SK-N-SH treated with all-trans-retinoic acid at 6 μM for 48 hours (cell line): ENCODE data around the gene GRM7.

Source experiments
- ATAC-seq: fragments of 200-7000 bp; cut with Tn5 transposase; 3 replicates; pipeline ENCODE4 v1.9.1; 2020; ENCODE audit warnings: mild to moderate bottlenecking, moderate library complexity
- BACH2 ChIP-seq: fragments of 250-450 bp; sonication (Bioruptor Pico); IDR thresholded peaks from 2 replicates; pipeline ENCODE4 v1.9.0; 2021; ENCODE audit warnings: mild to moderate bottlenecking, borderline replicate concordance
- ESRRG ChIP-seq: fragments of 250-450 bp; sonication (Bioruptor Pico); IDR thresholded peaks from 2 replicates; pipeline ENCODE4 v1.6.1; 2021; ENCODE audit warnings: mild to moderate bottlenecking
- GLIS3 ChIP-seq: fragments of 250-450 bp; sonication (Bioruptor Pico); IDR thresholded peaks from 2 replicates; pipeline ENCODE4 v1.5.0; 2020; ENCODE audit warnings: mild to moderate bottlenecking, moderate library complexity
- ISL1 ChIP-seq: fragments of 250-450 bp; sonication (Bioruptor Pico); IDR thresholded peaks from 2 replicates; pipeline ENCODE4 v2.1.2; 2022; ENCODE audit warnings: mild to moderate bottlenecking, moderate library complexity
- OSR1 ChIP-seq: fragments of 250-450 bp; sonication (Bioruptor Pico); IDR thresholded peaks from 2 replicates; pipeline ENCODE4 v1.8.0; 2022; ENCODE audit warnings: moderate library complexity, mild to moderate bottlenecking, inconsistent platforms
- PPARA ChIP-seq: fragments of 250-450 bp; sonication (Bioruptor Pico); IDR thresholded peaks from 2 replicates; pipeline ENCODE4 v1.5.0; 2020; ENCODE audit warnings: mild to moderate bottlenecking, borderline replicate concordance
- RARB ChIP-seq: fragments of 250-450 bp; sonication (Bioruptor Pico); IDR thresholded peaks from 2 replicates; pipeline ENCODE4 v1.8.0; 2021; ENCODE audit warnings: mild to moderate bottlenecking, moderate library complexity
- SNAI2 ChIP-seq: fragments of 250-450 bp; sonication (Bioruptor Pico); IDR thresholded peaks from 2 replicates; pipeline ENCODE4 v1.5.0; 2020; ENCODE audit warnings: mild to moderate bottlenecking, moderate library complexity
- TCF4 ChIP-seq: fragments of 250-450 bp; sonication (Bioruptor Pico); IDR thresholded peaks from 2 replicates; pipeline ENCODE4 v1.8.0; 2021; ENCODE audit warnings: mild to moderate bottlenecking, moderate library complexity, borderline replicate concordance
- TOX ChIP-seq: fragments of 250-450 bp; sonication (Bioruptor Pico); IDR thresholded peaks from 2 replicates; pipeline ENCODE4 v1.8.0; 2021; ENCODE audit warnings: mild to moderate bottlenecking, moderate library complexity, borderline replicate concordance
- ZFP3 ChIP-seq: fragments of 250-450 bp; sonication (Bioruptor Pico); IDR thresholded peaks from 2 replicates; pipeline ENCODE4 v1.5.0; 2020; ENCODE audit warnings: mild to moderate bottlenecking, moderate library complexity
- ZFP30 ChIP-seq: fragments of 450-650 bp; formaldehyde crosslinking; IDR thresholded peaks from 2 replicates; pipeline ENCODE4 v1.5.0; 2022; ENCODE audit warnings: mild to moderate bottlenecking, moderate library complexity
- ZNF565 ChIP-seq: fragments of 450-650 bp; formaldehyde crosslinking; conservative IDR thresholded peaks from 2 replicates; pipeline ENCODE4 v1.5.0; 2020; ENCODE audit warnings: low read depth, mild to moderate bottlenecking, moderate library complexity
- ZNF70 ChIP-seq: fragments of 450-650 bp; formaldehyde crosslinking; IDR thresholded peaks from 2 replicates; pipeline ENCODE4 v1.5.0; 2020; ENCODE audit warnings: mild to moderate bottlenecking, moderate library complexity
- ZNF8 ChIP-seq: fragments of 450-650 bp; formaldehyde crosslinking; IDR thresholded peaks from 2 replicates; pipeline ENCODE4 v1.5.0; 2020; ENCODE audit warnings: mild to moderate bottlenecking, moderate library complexity
- TF ChIP-seq, protein P1 (sequence below): fragments of 250-450 bp; sonication (Bioruptor Pico); IDR thresholded peaks from 2 replicates; pipeline ENCODE4 v1.5.1; 2021; ENCODE audit warnings: mild to moderate bottlenecking, moderate library complexity
- TF ChIP-seq, protein P2 (sequence below): fragments of 250-450 bp; sonication (Bioruptor Pico); IDR thresholded peaks from 2 replicates; pipeline ENCODE4 v1.8.0; 2021; ENCODE audit warnings: low read depth, mild to moderate bottlenecking, moderate library complexity, borderline replicate concordance
- TF ChIP-seq, protein P3 (sequence below): fragments of 250-450 bp; sonication (Bioruptor Pico); IDR thresholded peaks from 2 replicates; pipeline ENCODE4 v1.5.1; 2020; ENCODE audit warnings: low read depth, mild to moderate bottlenecking, moderate library complexity
- TF ChIP-seq, protein P4 (sequence below): fragments of 250-450 bp; sonication (Bioruptor Pico); IDR thresholded peaks from 2 replicates; pipeline ENCODE4 v1.8.0; 2020; ENCODE audit warnings: mild to moderate bottlenecking, moderate library complexity, borderline replicate concordance
- TF ChIP-seq, protein P5 (sequence below): fragments of 250-450 bp; sonication (Bioruptor Pico); IDR thresholded peaks from 2 replicates; pipeline ENCODE4 v1.5.0; 2020; ENCODE audit warnings: mild to moderate bottlenecking, moderate library complexity

The GRM7 gene

DNA sequence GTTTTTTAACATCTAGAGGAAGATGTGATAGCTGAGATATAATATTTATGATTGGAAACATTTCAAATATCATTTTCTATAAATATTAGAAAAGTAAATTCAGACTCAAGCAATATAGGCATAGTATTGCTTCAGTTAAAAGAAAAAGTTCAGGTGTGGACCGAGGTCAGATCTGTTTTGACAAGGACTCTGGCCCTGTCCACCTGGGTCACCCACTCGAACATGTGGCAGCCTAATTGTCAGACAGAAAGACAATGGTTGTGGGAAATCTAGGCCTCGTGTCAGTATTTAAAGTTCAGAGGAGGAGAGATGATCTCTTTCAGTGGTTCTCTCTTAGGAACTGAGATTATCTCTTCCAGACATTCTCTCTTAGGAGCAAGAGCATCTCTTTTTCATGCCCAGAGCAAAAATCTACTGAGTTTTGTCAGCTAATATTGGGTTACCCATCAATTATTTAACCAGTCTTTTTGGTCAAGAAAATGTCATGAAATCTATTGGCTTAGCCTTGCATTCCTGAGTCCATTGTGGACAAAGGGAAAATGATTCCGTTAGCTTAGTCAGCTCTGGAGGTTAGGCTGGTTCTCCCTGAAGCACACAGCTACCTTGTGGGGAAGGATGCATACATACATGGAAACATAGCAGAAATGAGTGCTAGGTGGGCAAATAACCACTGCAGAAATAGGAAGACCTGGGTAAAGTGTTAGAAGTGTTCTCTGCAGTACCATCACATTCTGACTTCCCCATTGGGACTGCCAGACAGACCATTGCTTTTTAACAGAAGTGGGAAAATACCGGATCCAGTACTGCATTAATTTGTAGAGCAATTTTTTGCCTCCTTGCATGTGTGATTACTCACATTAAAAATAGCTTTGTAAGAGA lies 343.3 kb downstream of the GRM7 start:
- TF ChIP-seq, protein P1, sequence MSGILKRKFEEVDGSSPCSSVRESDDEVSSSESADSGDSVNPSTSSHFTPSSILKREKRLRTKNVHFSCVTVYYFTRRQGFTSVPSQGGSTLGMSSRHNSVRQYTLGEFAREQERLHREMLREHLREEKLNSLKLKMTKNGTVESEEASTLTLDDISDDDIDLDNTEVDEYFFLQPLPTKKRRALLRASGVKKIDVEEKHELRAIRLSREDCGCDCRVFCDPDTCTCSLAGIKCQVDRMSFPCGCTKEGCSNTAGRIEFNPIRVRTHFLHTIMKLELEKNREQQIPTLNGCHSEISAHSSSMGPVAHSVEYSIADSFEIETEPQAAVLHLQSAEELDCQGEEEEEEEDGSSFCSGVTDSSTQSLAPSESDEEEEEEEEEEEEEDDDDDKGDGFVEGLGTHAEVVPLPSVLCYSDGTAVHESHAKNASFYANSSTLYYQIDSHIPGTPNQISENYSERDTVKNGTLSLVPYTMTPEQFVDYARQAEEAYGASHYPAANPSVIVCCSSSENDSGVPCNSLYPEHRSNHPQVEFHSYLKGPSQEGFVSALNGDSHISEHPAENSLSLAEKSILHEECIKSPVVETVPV (CRISPR knock-in tag) = no peak
- TF ChIP-seq ESRRG (CRISPR knock-in tag) = no peak
- no peak for TF ChIP-seq GLIS3
- no peak for ATAC-seq

DNA sequence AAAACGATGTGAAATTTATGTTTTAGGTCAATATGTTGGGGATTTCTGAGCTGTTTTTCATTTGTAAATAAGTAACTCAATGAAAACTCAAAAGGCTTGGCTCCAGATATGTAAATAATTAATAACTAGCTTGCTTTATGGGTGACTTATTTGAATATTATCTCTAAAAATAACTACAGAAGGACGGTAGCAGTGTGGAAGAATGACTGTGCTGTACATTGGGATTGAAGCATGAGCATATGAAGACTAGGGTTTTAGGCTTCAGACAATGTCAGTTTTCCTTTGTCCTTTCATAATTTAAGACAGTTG lies 343.9 kb downstream of the GRM7 start:
- TF ChIP-seq, protein P2, sequence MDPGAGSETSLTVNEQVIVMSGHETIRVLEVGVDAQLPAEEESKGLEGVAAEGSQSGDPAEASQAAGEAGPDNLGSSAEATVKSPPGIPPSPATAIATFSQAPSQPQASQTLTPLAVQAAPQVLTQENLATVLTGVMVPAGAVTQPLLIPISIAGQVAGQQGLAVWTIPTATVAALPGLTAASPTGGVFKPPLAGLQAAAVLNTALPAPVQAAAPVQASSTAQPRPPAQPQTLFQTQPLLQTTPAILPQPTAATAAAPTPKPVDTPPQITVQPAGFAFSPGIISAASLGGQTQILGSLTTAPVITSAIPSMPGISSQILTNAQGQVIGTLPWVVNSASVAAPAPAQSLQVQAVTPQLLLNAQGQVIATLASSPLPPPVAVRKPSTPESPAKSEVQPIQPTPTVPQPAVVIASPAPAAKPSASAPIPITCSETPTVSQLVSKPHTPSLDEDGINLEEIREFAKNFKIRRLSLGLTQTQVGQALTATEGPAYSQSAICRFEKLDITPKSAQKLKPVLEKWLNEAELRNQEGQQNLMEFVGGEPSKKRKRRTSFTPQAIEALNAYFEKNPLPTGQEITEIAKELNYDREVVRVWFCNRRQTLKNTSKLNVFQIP (CRISPR knock-in tag) = no peak
- TF ChIP-seq, protein P3, sequence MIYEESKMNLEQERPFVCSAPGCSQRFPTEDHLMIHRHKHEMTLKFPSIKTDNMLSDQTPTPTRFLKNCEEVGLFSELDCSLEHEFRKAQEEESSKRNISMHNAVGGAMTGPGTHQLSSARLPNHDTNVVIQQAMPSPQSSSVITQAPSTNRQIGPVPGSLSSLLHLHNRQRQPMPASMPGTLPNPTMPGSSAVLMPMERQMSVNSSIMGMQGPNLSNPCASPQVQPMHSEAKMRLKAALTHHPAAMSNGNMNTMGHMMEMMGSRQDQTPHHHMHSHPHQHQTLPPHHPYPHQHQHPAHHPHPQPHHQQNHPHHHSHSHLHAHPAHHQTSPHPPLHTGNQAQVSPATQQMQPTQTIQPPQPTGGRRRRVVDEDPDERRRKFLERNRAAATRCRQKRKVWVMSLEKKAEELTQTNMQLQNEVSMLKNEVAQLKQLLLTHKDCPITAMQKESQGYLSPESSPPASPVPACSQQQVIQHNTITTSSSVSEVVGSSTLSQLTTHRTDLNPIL = no peak
- TF ChIP-seq ISL1 (no peak), ZFP3 (CRISPR knock-in tag) (no peak), ZFP30 (CRISPR knock-in tag) (no peak), PPARA (CRISPR knock-in tag) (no peak), ZNF70 (CRISPR knock-in tag) (no peak), TOX (CRISPR knock-in tag) (no peak), ZNF8 (CRISPR knock-in tag) (no peak), ZNF565 (CRISPR knock-in tag) (no peak), RARB (CRISPR knock-in tag) (no peak), GLIS3 (no peak), ESRRG (CRISPR knock-in tag) (no peak), OSR1 (CRISPR knock-in tag) (no peak), SNAI2 (no peak)
- TF ChIP-seq, protein P4, sequence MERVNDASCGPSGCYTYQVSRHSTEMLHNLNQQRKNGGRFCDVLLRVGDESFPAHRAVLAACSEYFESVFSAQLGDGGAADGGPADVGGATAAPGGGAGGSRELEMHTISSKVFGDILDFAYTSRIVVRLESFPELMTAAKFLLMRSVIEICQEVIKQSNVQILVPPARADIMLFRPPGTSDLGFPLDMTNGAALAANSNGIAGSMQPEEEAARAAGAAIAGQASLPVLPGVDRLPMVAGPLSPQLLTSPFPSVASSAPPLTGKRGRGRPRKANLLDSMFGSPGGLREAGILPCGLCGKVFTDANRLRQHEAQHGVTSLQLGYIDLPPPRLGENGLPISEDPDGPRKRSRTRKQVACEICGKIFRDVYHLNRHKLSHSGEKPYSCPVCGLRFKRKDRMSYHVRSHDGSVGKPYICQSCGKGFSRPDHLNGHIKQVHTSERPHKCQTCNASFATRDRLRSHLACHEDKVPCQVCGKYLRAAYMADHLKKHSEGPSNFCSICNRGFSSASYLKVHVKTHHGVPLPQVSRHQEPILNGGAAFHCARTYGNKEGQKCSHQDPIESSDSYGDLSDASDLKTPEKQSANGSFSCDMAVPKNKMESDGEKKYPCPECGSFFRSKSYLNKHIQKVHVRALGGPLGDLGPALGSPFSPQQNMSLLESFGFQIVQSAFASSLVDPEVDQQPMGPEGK (CRISPR knock-in tag) = no peak
- TF ChIP-seq, protein P5, sequence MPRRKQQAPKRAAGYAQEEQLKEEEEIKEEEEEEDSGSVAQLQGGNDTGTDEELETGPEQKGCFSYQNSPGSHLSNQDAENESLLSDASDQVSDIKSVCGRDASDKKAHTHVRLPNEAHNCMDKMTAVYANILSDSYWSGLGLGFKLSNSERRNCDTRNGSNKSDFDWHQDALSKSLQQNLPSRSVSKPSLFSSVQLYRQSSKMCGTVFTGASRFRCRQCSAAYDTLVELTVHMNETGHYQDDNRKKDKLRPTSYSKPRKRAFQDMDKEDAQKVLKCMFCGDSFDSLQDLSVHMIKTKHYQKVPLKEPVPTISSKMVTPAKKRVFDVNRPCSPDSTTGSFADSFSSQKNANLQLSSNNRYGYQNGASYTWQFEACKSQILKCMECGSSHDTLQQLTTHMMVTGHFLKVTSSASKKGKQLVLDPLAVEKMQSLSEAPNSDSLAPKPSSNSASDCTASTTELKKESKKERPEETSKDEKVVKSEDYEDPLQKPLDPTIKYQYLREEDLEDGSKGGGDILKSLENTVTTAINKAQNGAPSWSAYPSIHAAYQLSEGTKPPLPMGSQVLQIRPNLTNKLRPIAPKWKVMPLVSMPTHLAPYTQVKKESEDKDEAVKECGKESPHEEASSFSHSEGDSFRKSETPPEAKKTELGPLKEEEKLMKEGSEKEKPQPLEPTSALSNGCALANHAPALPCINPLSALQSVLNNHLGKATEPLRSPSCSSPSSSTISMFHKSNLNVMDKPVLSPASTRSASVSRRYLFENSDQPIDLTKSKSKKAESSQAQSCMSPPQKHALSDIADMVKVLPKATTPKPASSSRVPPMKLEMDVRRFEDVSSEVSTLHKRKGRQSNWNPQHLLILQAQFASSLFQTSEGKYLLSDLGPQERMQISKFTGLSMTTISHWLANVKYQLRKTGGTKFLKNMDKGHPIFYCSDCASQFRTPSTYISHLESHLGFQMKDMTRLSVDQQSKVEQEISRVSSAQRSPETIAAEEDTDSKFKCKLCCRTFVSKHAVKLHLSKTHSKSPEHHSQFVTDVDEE = no peak
- TF ChIP-seq, protein P1 (CRISPR knock-in tag) = no peak
- ATAC-seq = no peak

DNA sequence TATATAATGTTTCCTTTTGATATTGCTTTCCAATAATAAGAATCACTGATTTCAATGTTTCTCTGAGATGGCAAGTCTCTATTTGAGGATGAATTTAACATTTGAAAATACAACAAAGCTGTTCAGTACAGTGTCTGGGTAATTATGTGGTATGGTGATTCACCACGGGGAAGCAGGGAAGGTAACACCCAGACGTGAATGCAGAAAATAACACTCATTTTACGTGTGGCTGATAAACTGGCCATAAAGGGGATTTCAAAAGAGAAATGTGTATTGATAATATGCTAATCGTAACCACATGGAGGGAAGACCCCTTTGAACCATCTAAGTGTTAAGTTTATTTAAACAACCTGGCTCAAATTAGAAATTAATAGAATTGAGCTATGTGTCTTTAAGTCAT lies 344.6 kb downstream of the GRM7 start:
- ATAC-seq = no peak
- TF ChIP-seq, protein P3 = no peak
- TF ChIP-seq ZNF8 (CRISPR knock-in tag) (no peak), ZNF565 (CRISPR knock-in tag) (no peak), ZFP3 (CRISPR knock-in tag) (no peak), TCF4 (CRISPR knock-in tag) (no peak), OSR1 (CRISPR knock-in tag) (no peak), BACH2 (no peak)
